ENCODE measurements around the gene DTNB. TPM values are rescaled to one million over a fixed set of nuclear protein-coding genes. Genes with fewer than 3 reads are reported as not detected.
A peak's percentile ranks its signal among the peaks of the same experiment; 100 is the strongest.

DTNB gene
- total RNA-seq, 1 experiment from 2014 or later, result 26.3 TPM

DNA sequence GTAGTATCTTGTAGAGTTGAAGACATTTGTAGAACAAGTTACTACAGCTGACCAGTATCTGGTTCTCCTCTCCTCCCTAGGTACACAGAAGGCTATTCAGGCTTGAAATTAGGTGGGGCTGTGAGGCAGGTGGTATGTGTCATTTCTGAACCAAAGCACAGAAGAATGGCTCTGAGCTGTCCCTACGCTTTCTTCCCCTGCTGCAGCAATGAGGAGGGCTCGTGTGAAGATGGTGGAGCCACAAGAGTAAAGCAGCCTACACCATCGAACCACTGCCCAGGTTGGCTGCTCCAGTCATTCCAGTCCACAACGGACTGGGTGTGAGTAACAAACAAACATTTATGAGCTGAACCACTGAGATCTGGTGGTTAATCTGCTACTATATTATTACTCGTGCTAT is 148.9 kb downstream of the DTNB start:
- peaks cover 7% of the 10 kb centered on the region for H3K4me1 Mint-ChIP-seq (ENCODE audit: insufficient read depth, unreplicated experiment)
- intact Hi-C loops (cut with micrococcal nuclease), result no loop called here
- no peak overlapping the region for H3K4me3 Mint-ChIP-seq (ENCODE audit: unreplicated experiment)
- TF ChIP-seq, protein P1, sequence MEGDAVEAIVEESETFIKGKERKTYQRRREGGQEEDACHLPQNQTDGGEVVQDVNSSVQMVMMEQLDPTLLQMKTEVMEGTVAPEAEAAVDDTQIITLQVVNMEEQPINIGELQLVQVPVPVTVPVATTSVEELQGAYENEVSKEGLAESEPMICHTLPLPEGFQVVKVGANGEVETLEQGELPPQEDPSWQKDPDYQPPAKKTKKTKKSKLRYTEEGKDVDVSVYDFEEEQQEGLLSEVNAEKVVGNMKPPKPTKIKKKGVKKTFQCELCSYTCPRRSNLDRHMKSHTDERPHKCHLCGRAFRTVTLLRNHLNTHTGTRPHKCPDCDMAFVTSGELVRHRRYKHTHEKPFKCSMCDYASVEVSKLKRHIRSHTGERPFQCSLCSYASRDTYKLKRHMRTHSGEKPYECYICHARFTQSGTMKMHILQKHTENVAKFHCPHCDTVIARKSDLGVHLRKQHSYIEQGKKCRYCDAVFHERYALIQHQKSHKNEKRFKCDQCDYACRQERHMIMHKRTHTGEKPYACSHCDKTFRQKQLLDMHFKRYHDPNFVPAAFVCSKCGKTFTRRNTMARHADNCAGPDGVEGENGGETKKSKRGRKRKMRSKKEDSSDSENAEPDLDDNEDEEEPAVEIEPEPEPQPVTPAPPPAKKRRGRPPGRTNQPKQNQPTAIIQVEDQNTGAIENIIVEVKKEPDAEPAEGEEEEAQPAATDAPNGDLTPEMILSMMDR (IDR thresholded peaks at IDR 0.05; ENCODE audit: unreplicated experiment), result no peak
- H3K27me3 Mint-ChIP-seq (ENCODE audit: insufficient read depth, unreplicated experiment), result no peaks in the 10 kb centered on the region
- ChIA-PET POLR2A (no interaction called here), CTCF (interaction anchor here (1.1 kb wide), 2 partner anchors 22 to 245 kb away, joined by 3 to 4 read pairs; no protein-coding TSS in a partner anchor)
- H3K9me3 Mint-ChIP-seq (ENCODE audit: unreplicated experiment), result no peaks in the 10 kb centered on the region
- no peaks in the 10 kb centered on the region for H3K36me3 Mint-ChIP-seq (ENCODE audit: insufficient read depth, unreplicated experiment)
- H3K27ac Mint-ChIP-seq (ENCODE audit: low read depth, unreplicated experiment), result no peak overlapping the region
- no peak for DNase-seq (ENCODE audit: unreplicated experiment)
- BruUV-seq (replicated peaks), result no TSS peak

DNA sequence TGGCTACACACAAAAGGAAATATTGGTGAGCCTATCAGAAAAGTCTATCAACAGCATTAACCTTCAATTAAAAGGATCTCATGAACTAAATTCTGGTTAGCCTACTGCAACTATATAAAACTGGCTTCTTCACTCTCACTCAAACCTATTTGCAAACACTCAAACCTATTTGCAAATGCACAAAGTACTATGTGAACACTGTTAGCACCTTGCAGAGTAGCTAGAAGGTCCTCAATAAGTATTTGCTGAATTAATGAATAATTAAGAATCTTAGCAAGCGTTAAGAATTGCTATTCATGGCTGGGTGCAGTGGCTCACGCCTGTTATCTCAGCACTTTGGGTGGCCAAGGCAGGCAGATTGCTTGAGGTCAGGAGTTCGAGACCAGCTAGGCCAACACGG is 150.3 kb downstream of the DTNB start:
- CTCF ChIA-PET, result interaction anchor here (0.7 to 1.0 kb wide), 5 partner anchors 8 to 454 kb away, joined by 3 to 4 read pairs (median 4); no protein-coding TSS in a partner anchor
- no peaks in the 10 kb centered on the region for H3K36me3 Mint-ChIP-seq (ENCODE audit: insufficient read depth, unreplicated experiment)
- no peak overlapping the region for H3K27ac Mint-ChIP-seq (ENCODE audit: low read depth, unreplicated experiment)
- TF ChIP-seq, protein P1 (IDR thresholded peaks at IDR 0.05; ENCODE audit: unreplicated experiment), result no peak
- intact Hi-C loops (cut with micrococcal nuclease), result loop anchor here (2.0 kb wide), 1 partner anchor 214 kb away; no protein-coding TSS in a partner anchor
- POLR2A ChIA-PET, result no interaction called here
- H3K27me3 Mint-ChIP-seq (ENCODE audit: insufficient read depth, unreplicated experiment), result no peaks in the 10 kb centered on the region
- H3K4me3 Mint-ChIP-seq (ENCODE audit: unreplicated experiment), result no peak overlapping the region
- no peak for DNase-seq (ENCODE audit: unreplicated experiment)
- peaks cover 7% of the 10 kb centered on the region for H3K4me1 Mint-ChIP-seq (ENCODE audit: insufficient read depth, unreplicated experiment)
- no TSS peak for BruUV-seq (replicated peaks)
- H3K9me3 Mint-ChIP-seq (ENCODE audit: unreplicated experiment), result no peaks in the 10 kb centered on the region

DNA sequence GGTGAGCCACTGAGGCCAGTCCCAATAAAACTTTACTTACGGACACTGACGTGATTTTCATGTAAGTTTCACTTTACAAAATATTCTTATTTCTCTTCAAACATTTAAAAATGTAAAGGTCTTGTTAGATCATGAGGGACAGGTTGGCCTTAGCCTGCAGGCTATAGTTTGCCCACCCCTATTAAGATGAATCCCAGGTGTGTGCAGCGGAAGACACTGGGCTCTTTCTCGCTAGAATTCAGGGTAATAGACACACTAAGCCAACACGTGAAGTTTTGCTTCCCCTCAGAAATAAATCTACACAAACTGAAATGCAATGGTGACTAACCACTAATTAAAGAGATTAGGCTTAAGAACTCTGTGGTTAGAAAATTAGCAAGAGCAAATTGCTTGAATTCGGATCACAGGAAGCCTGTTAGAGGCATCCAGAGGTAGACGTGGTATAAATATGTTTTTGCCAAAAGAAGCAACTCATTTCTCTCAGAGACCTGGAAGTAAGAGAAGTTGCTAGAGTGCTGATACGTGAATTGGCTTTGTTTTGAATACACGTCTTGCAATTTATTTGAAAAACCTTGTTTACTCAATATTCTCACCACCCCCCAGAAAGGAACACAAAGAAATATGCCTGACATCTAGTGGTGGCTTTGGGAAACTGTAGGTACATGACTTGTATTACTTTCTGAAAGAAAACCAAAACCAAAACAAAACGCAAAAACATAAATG is 151.6 kb downstream of the DTNB start:
- no peaks in the 10 kb centered on the region for H3K27me3 Mint-ChIP-seq (ENCODE audit: insufficient read depth, unreplicated experiment)
- H3K4me1 Mint-ChIP-seq (ENCODE audit: insufficient read depth, unreplicated experiment), result peaks cover 16% of the 10 kb centered on the region
- TF ChIP-seq, protein P1 (IDR thresholded peaks at IDR 0.05; ENCODE audit: unreplicated experiment), result peak; percentile 68
- H3K4me3 Mint-ChIP-seq (ENCODE audit: unreplicated experiment), result no peak overlapping the region
- H3K36me3 Mint-ChIP-seq (ENCODE audit: insufficient read depth, unreplicated experiment), result no peaks in the 10 kb centered on the region
- BruUV-seq (replicated peaks), result no TSS peak
- peak overlapping the region; percentile 68 for H3K27ac Mint-ChIP-seq (ENCODE audit: low read depth, unreplicated experiment)
- intact Hi-C loops (cut with micrococcal nuclease), result loop anchor here (1.0 to 2.0 kb wide), 3 partner anchors 145 to 213 kb away; no protein-coding TSS in a partner anchor
- H3K9me3 Mint-ChIP-seq (ENCODE audit: unreplicated experiment), result no peaks in the 10 kb centered on the region
- ChIA-PET CTCF (interaction anchor here (0.9 to 1.0 kb wide), 3 partner anchors 10 to 135 kb away, joined by 3 to 4 read pairs (median 3); no protein-coding TSS in a partner anchor), POLR2A (no interaction called here)
- DNase-seq (ENCODE audit: unreplicated experiment), result peak; percentile 76

DNA sequence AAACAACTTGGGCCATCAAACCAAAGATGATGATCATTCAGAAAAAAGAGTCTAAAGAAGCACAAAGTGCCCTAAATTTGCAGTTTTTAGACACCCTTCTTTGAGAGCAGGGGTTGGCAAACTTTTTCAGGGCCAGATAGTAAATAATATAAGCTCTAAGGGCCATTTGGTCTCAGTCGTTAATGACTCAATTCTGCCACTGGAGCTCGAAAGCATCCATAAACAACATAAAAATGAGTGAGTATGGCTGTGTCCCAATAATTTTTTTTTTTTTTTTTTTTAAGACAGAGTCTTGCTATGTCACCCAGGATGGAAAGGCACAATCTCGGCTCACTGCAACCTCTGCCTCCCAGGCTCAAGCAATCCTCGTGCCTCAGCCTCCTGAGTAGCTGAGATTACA is 152.3 kb downstream of the DTNB start:
- peaks cover 17% of the 10 kb centered on the region for H3K4me1 Mint-ChIP-seq (ENCODE audit: insufficient read depth, unreplicated experiment)
- H3K36me3 Mint-ChIP-seq (ENCODE audit: insufficient read depth, unreplicated experiment), result no peaks in the 10 kb centered on the region
- TF ChIP-seq, protein P1 (IDR thresholded peaks at IDR 0.05; ENCODE audit: unreplicated experiment), result no peak
- no peak overlapping the region for H3K4me3 Mint-ChIP-seq (ENCODE audit: unreplicated experiment)
- H3K27me3 Mint-ChIP-seq (ENCODE audit: insufficient read depth, unreplicated experiment), result no peaks in the 10 kb centered on the region
- H3K9me3 Mint-ChIP-seq (ENCODE audit: unreplicated experiment), result no peaks in the 10 kb centered on the region
- no peak for DNase-seq (ENCODE audit: unreplicated experiment)
- intact Hi-C loops (cut with micrococcal nuclease), result no loop called here
- H3K27ac Mint-ChIP-seq (ENCODE audit: low read depth, unreplicated experiment), result no peak overlapping the region
- BruUV-seq (replicated peaks), result no TSS peak
- ChIA-PET CTCF (interaction anchor here (0.6 to 1.0 kb wide), 5 partner anchors 8 to 1228 kb away, joined by 3 to 4 read pairs (median 3); no protein-coding TSS in a partner anchor), POLR2A (no interaction called here)
